ENCODE measurements around the gene KMT2E. TPM values are rescaled to one million over a fixed set of nuclear protein-coding genes. Genes with fewer than 3 reads are reported as not detected.
"Not testable (repeated sequence)": the region's sequence is repeated elsewhere in the genome, so short reads cannot be mapped to it uniquely, and the experiment has no call there.

KMT2E gene
- total RNA-seq, 1 donor, result 132 TPM

GRCh38 chr7:105036217-105037168 lies 22.5 kb downstream of the KMT2E start:
- DNase-seq (ENCODE audit: low read depth), result no peak
- no peak overlapping the region for H3K4me3 ChIP-seq (ENCODE audit: low read depth, low read length)
- TF ChIP-seq CTCF (IDR thresholded peaks at IDR 0.05; ENCODE audit: insufficient read depth, low read length), result no peak

GRCh38 chr7:105037319-105037718 lies 23.3 kb downstream of the KMT2E start:
- no peak for DNase-seq (ENCODE audit: low read depth)
- H3K4me3 ChIP-seq (ENCODE audit: low read depth, low read length), result no peak overlapping the region
- no peak for TF ChIP-seq CTCF (IDR thresholded peaks at IDR 0.05; ENCODE audit: insufficient read depth, low read length)

GRCh38 chr7:105044449-105045070 lies 30.6 kb downstream of the KMT2E start:
- TF ChIP-seq CTCF (IDR thresholded peaks at IDR 0.05; ENCODE audit: insufficient read depth, low read length), result no peak
- no peak overlapping the region for H3K4me3 ChIP-seq (ENCODE audit: low read depth, low read length)
- no peak for DNase-seq (ENCODE audit: low read depth)

- H3K4me3 ChIP-seq (ENCODE audit: low read depth, low read length), result no peak overlapping the region
These were observed 32.4 kb downstream of the KMT2E start for GRCh38 chr7:105046414-105046813.

GRCh38 chr7:105047932-105048331 lies 33.9 kb downstream of the KMT2E start:
- no peak for TF ChIP-seq CTCF (IDR thresholded peaks at IDR 0.05; ENCODE audit: insufficient read depth, low read length)
- H3K4me3 ChIP-seq (ENCODE audit: low read depth, low read length), result no peak overlapping the region
- DNase-seq (ENCODE audit: low read depth), result no peak

More at GRCh38 chr7:105046414-105046813, 32.4 kb downstream of the KMT2E start:
- TF ChIP-seq CTCF (IDR thresholded peaks at IDR 0.05; ENCODE audit: insufficient read depth, low read length), result no peak
- peak; percentile 80 for DNase-seq (ENCODE audit: low read depth)

GRCh38 chr7:105050493-105050892 lies 36.5 kb downstream of the KMT2E start:
- TF ChIP-seq CTCF (IDR thresholded peaks at IDR 0.05; ENCODE audit: insufficient read depth, low read length), result no peak
- no peak for DNase-seq (ENCODE audit: low read depth)
- H3K4me3 ChIP-seq (ENCODE audit: low read depth, low read length), result no peak overlapping the region

- DNase-seq (ENCODE audit: low read depth); H3K4me3 ChIP-seq (ENCODE audit: low read depth, low read length): not testable (repeated sequence)
These were observed 36.9 kb downstream of the KMT2E start for GRCh38 chr7:105050899-105051298.

All from fibroblast of the aortic adventitia (primary cell).